Measurements from ENCODE around the gene ASPG. TPM values are rescaled to one million over a fixed set of nuclear protein-coding genes. Genes with fewer than 3 reads are reported as not detected.

ASPG gene
- total RNA-seq, 1 experiment from 2014 or later: not detected

DNA sequence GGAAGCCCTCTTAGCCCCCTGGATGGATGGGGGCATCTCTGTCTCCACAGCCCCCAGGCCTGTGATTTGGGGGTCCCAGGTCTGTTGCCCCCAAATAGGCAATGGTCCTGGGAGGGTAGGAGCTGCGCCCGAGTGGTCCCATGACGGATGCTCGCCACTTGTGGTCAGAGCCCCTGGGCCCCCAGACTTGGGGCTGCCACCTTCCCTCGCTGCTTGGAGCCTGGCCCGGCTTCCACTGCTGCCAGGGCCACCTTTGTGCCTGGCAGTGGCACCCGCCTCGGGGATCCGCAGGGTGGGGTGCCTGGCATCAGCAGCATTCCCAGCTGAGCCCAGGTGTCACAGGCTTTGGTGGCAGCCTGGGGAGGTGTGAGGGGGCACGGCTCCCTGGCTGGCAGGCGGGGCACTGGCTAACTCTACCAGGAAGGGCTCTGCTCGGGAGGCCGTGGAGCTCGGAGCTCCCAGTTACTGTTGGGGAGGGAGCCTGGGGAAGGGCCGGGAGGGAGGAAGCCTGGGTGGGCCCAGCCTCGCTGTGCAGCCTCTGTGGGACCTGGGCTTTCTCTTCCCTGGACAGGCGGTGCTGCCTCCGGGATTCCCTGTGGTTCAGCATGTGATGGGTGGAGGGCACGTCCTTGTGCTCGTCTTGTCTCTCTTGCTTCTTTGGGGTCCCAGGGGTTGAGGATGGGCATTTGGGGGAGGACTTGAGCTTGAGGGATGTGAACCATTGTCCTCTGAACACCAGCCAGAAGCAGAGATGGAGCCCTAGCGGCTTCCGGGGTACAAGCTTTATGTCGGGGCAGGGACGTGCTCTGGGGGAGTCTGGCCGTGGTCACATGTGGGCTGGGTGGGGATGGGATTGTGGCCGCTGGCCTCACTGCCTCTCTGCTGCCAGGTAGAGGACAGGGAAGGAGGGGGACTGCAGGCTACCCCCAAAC, 58.3 kb downstream of the ASPG start:
- Histone ChIP-seq H3K9me3 (ENCODE audit: control insufficient read depth, insufficient read depth, low read depth, low read length) (no peaks in the 10 kb centered on the region), H3K27me3 (ENCODE audit: control insufficient read depth, insufficient read depth, low read length) (no peaks in the 10 kb centered on the region), H3K4me3 (ENCODE audit: low read depth in 2 of 2, low read length in 2 of 2) (no peak overlapping the region), H3K36me3 (ENCODE audit: control insufficient read depth, insufficient read depth, low read length) (no peaks in the 10 kb centered on the region; the same call in 1 of the 2 replicates), H3K4me1 (ENCODE audit: control insufficient read depth, insufficient read depth, low read length) (no peaks in the 10 kb centered on the region; the same call in 1 of the 2 replicates), H3K27ac (ENCODE audit: low read length) (no peak overlapping the region)
- in situ Hi-C loops (cut with HindIII; ENCODE audit: low pct_unique_long_range_greater_than_20kb, low sequenced_read_pairs): no loop called here
- intact Hi-C loops (cut with micrococcal nuclease; ENCODE audit: unreplicated experiment): no loop called here
- ATAC-seq (no peak), DNase-seq (ENCODE audit: low read depth, low spot score) (no peak)
- ChIA-PET POLR2A (no interaction called here), CTCF (interaction anchor here (0.7 to 1.0 kb wide), 2 partner anchors 160 to 421 kb away, joined by 3 read pairs; no protein-coding TSS in a partner anchor)
- no TSS peak for BruUV-seq (replicated peaks)
- TF ChIP-seq, protein P1, sequence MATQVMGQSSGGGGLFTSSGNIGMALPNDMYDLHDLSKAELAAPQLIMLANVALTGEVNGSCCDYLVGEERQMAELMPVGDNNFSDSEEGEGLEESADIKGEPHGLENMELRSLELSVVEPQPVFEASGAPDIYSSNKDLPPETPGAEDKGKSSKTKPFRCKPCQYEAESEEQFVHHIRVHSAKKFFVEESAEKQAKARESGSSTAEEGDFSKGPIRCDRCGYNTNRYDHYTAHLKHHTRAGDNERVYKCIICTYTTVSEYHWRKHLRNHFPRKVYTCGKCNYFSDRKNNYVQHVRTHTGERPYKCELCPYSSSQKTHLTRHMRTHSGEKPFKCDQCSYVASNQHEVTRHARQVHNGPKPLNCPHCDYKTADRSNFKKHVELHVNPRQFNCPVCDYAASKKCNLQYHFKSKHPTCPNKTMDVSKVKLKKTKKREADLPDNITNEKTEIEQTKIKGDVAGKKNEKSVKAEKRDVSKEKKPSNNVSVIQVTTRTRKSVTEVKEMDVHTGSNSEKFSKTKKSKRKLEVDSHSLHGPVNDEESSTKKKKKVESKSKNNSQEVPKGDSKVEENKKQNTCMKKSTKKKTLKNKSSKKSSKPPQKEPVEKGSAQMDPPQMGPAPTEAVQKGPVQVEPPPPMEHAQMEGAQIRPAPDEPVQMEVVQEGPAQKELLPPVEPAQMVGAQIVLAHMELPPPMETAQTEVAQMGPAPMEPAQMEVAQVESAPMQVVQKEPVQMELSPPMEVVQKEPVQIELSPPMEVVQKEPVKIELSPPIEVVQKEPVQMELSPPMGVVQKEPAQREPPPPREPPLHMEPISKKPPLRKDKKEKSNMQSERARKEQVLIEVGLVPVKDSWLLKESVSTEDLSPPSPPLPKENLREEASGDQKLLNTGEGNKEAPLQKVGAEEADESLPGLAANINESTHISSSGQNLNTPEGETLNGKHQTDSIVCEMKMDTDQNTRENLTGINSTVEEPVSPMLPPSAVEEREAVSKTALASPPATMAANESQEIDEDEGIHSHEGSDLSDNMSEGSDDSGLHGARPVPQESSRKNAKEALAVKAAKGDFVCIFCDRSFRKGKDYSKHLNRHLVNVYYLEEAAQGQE (IDR thresholded peaks at IDR 0.05; ENCODE audit: insufficient read depth in 1 of 2, low read depth in 2 of 2, low read length in 1 of 2): no peak
- TF ChIP-seq SIN3A (IDR thresholded peaks at IDR 0.05; ENCODE audit: borderline replicate concordance, insufficient read depth, low read depth, low read length) (no peak), TCF7L2 (IDR thresholded peaks at IDR 0.05; ENCODE audit: low read depth, low read length) (no peak), POLR2AphosphoS5 (IDR thresholded peaks at IDR 0.05; ENCODE audit: low read depth, low read length) (no peak)
- TF ChIP-seq, protein P2, sequence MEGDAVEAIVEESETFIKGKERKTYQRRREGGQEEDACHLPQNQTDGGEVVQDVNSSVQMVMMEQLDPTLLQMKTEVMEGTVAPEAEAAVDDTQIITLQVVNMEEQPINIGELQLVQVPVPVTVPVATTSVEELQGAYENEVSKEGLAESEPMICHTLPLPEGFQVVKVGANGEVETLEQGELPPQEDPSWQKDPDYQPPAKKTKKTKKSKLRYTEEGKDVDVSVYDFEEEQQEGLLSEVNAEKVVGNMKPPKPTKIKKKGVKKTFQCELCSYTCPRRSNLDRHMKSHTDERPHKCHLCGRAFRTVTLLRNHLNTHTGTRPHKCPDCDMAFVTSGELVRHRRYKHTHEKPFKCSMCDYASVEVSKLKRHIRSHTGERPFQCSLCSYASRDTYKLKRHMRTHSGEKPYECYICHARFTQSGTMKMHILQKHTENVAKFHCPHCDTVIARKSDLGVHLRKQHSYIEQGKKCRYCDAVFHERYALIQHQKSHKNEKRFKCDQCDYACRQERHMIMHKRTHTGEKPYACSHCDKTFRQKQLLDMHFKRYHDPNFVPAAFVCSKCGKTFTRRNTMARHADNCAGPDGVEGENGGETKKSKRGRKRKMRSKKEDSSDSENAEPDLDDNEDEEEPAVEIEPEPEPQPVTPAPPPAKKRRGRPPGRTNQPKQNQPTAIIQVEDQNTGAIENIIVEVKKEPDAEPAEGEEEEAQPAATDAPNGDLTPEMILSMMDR (IDR thresholded peaks at IDR 0.05): no peak

DNA sequence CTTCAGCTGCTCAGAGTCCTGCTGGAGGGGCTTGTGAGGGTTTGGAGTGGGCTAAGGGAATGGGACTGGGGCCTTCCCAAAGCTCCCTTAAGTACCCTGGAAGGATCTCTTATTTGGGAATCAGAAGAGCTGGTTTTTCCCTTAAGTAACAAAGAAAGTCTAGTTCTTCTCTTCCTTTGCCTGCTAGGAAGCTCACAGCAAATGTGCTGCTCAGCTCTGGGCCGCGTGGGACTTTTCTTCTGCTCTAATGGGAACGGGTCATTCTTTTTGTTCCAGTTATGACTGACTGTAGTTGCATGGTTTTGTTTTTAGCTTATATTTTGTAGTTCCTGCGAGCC, 58.9 kb downstream of the ASPG start:
- H3K27me3 ChIP-seq (ENCODE audit: control insufficient read depth, insufficient read depth, low read length): no peaks in the 10 kb centered on the region
- H3K27ac ChIP-seq (ENCODE audit: low read length): no peak overlapping the region
- H3K36me3 ChIP-seq (ENCODE audit: control insufficient read depth, insufficient read depth, low read length): no peaks in the 10 kb centered on the region; the same call in 1 of the 2 replicates
- ChIA-PET POLR2A (no interaction called here), CTCF (interaction anchor here (0.7 kb wide), 1 partner anchor 159 kb away, joined by 3 read pairs; no protein-coding TSS in a partner anchor)
- peaks cover 1% of the 10 kb centered on the region for H3K4me1 ChIP-seq (ENCODE audit: control insufficient read depth, insufficient read depth, low read length)
- no peaks in the 10 kb centered on the region for H3K9me3 ChIP-seq (ENCODE audit: control insufficient read depth, insufficient read depth, low read depth, low read length)
- H3K4me3 ChIP-seq (ENCODE audit: low read depth in 2 of 2, low read length in 2 of 2): no peak overlapping the region
- TF ChIP-seq SIN3A (IDR thresholded peaks at IDR 0.05; ENCODE audit: borderline replicate concordance, insufficient read depth, low read depth, low read length): no peak
- TF ChIP-seq, protein P1 (IDR thresholded peaks at IDR 0.05; ENCODE audit: insufficient read depth in 1 of 2, low read depth in 2 of 2, low read length in 1 of 2): no peak
- no peak for TF ChIP-seq TCF7L2 (IDR thresholded peaks at IDR 0.05; ENCODE audit: low read depth, low read length)
- TF ChIP-seq, protein P2 (IDR thresholded peaks at IDR 0.05): no peak
- TF ChIP-seq POLR2AphosphoS5 (IDR thresholded peaks at IDR 0.05; ENCODE audit: low read depth, low read length): no peak
- BruUV-seq (replicated peaks): no TSS peak
- no peak for ATAC-seq
- no peak for DNase-seq (ENCODE audit: low read depth, low spot score)
- in situ Hi-C loops (cut with HindIII; ENCODE audit: low pct_unique_long_range_greater_than_20kb, low sequenced_read_pairs): no loop called here
- intact Hi-C loops (cut with micrococcal nuclease; ENCODE audit: unreplicated experiment): no loop called here

All from Panc1 (cell line).